Fibroblast of pulmonary artery (primary cell): ENCODE results near the gene TWIST2.

ENCODE experiments used
- DNase-seq: peaks from one replicate; pipeline ENCODE4 v3.0.0-alpha.2; 2010; ENCODE audit warnings: low read depth
- H3K4me3 ChIP-seq: replicated peaks from 2 replicates; pipeline ENCODE4 v1.5.1; 2011; ENCODE audit warnings: low read depth, mild to moderate bottlenecking, control low read depth, low read length, moderate library complexity
- TF ChIP-seq, protein P1 (sequence below): IDR thresholded peaks from 2 replicates; pipeline ENCODE4 v1.5.1; 2011; ENCODE audit warnings: mild to moderate bottlenecking, control low read depth, low read length, inconsistent platforms; ENCODE audit errors: missing control alignments

TWIST2 gene

GRCh38 chr2:238906936-238907716 lies 59.2 kb downstream of the TWIST2 start:
- no peak for DNase-seq
- TF ChIP-seq, protein P1, sequence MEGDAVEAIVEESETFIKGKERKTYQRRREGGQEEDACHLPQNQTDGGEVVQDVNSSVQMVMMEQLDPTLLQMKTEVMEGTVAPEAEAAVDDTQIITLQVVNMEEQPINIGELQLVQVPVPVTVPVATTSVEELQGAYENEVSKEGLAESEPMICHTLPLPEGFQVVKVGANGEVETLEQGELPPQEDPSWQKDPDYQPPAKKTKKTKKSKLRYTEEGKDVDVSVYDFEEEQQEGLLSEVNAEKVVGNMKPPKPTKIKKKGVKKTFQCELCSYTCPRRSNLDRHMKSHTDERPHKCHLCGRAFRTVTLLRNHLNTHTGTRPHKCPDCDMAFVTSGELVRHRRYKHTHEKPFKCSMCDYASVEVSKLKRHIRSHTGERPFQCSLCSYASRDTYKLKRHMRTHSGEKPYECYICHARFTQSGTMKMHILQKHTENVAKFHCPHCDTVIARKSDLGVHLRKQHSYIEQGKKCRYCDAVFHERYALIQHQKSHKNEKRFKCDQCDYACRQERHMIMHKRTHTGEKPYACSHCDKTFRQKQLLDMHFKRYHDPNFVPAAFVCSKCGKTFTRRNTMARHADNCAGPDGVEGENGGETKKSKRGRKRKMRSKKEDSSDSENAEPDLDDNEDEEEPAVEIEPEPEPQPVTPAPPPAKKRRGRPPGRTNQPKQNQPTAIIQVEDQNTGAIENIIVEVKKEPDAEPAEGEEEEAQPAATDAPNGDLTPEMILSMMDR = no peak
- H3K4me3 ChIP-seq = no peak overlapping the region

- no peak overlapping the region for H3K4me3 ChIP-seq
- TF ChIP-seq, protein P1 = no peak
- DNase-seq = no peak
These were observed 59.9 kb downstream of the TWIST2 start for GRCh38 chr2:238907717-238908173.

DNA sequence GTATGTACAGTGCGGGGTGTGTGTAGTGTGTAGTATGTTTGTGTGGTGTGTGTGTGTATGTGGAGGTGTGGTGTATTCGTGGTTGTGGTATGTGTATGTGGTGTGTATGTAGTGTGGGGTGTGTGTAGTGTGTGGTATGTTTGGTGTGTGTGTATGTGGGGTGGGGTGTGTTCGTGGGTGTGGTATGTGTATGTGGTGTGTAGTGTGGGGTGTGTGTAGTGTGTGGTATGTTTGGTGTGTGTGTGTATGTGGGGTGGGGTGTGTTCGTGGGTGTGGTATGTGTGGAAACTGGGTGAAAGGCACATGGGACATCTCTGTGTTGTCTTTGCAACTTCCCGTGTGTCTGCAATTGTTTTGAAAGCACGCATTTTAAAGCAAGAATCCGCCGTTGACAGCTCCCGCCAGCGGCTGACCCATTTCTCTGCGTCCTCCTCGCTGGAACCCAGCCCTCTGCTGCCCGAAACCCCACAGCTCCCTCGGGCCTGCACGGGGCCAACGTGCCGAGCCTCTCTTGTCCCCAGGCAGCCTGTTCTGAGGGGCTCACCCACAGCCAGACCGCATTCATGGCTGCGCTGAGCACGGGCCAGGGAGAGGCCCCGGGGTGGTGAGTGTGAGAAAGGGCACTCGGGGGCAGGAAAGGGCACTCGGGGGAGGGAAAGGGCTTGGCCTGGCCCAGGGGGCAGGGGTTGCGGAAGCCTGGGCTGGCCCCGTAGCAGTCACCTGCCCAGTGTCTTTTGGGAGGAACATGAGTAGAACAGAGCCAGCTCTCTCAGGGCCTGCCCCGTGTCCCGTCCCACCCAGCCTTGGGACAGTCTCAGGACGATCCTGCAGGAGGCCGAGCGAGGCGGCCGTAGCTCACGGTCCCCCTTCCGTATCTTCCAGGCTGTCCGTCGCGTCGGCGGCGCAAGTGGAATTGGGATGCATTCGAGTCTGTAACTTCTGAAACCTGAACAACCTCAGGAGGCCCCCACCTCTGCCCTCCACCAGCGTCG lies 61.4 kb downstream of the TWIST2 start:
- no peak overlapping the region for H3K4me3 ChIP-seq
- peak; percentile 81 for DNase-seq
- TF ChIP-seq, protein P1 = no peak

DNA sequence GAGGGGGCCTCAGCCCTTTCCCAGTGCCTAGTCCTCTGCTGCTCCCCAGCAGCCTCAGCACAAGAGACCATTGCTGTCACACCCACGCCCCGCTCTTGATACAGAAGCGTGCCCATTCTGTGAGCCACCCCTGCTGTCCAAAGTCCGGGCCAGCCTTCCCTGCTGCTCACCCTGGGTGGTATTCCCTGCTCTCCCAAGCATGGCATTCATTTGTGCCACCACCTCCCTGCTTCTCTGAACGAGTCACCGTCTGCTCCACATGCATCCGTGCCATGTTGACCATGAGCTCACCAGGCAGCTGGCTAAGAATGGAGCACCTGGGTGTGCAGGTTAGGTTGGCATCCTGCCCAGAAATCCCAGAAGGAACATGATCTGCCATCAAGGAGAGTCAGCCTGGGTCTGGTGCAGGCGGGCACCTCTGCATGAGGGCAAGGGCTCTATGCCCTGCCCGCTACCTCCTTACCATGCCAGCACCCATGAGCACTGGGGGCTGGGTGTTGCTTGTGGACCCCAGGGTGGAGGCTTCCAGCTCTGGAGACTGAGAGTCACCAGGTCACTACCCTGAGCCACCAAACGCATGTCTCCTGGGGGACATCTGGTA lies 63.0 kb downstream of the TWIST2 start:
- H3K4me3 ChIP-seq = no peak overlapping the region
- TF ChIP-seq, protein P1 = no peak
- no peak for DNase-seq

GRCh38 chr2:238911376-238912227 lies 63.7 kb downstream of the TWIST2 start:
- no peak for DNase-seq
- TF ChIP-seq, protein P1 = no peak
- H3K4me3 ChIP-seq = no peak overlapping the region

DNA sequence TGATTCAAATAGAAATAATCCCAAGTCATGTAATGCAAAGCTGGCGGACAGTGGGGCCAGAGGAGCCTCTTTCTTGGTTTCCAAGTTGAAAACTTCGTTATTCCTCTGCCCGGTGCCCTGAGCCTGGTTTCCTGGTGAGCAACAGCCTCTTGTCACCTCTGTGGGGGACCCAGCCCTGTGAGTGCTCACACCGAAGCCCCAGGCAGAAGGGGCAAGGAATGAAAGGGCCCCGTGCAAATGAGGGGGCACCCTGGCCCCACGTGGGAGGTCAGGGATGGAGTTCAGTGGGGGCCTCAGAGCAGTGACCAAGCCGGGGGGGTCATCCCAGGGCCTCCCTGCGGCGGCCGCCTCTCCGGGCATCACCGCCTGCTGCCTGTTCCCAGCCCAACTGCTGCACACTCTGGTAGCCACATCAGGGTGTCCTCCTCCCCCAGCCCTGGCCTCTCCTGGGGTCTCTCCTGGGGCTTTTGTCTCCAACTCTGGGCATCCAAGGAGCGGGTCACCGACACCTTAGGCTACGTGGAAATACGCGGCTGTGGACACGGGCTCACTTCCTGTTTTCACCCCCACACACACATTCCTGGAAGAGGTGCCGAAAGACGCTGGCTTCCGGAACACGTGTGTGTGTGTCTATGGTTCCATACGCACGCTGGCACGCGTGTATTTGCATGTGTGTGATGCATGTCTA lies 64.5 kb downstream of the TWIST2 start:
- H3K4me3 ChIP-seq = no peak overlapping the region
- DNase-seq = no peak
- TF ChIP-seq, protein P1 = no peak
